Panc1 (cell line): ENCODE results near the gene CACNA2D3. TPM values are rescaled to one million over a fixed set of nuclear protein-coding genes. Genes with fewer than 3 reads are reported as not detected.

Experiments used
- ATAC-seq: fragments of 200-7000 bp; cut with Tn5 transposase; 2 replicates; pipeline ENCODE4 v1.9.1; 2020; ENCODE audit warnings: mild to moderate bottlenecking, moderate library complexity
- BruUV-seq: library from RNA; stranded (reverse); fragments of 400-500 nt; replicated peaks from 2 replicates; lab custom pipeline; 2021; lab: Mats Ljungman, UMichigan
- CTCF ChIA-PET: fragments of 300-600 bp; sonication (Branson Sonifier 250); formaldehyde crosslinking; loops from one replicate; lab custom pipeline; 2022; ENCODE audit warnings: antibody characterized with exemption; lab: Charles Lee
- POLR2A ChIA-PET: fragments of 300-600 bp; sonication (Branson Sonifier 250); formaldehyde crosslinking; loops from one replicate; lab custom pipeline; 2022; ENCODE audit warnings: antibody characterized with exemption; lab: Charles Lee
- DNase-seq: peaks from one replicate; pipeline ENCODE4 v3.0.0-alpha.2; 2010; ENCODE audit warnings: low read depth, low spot score
- H3K27ac ChIP-seq: 2 replicates; pipeline ENCODE4 v1.5.1; 2011; ENCODE audit warnings: mild to moderate bottlenecking, low read length, inconsistent platforms
- H3K27me3 ChIP-seq: fragments of 200-500 bp; sonication (Bioruptor generic); 2 replicates; pipeline ENCODE4 v1.6.0; 2014; ENCODE audit warnings: low read length, inconsistent platforms; ENCODE audit not compliant: control insufficient read depth, insufficient read depth
- H3K36me3 ChIP-seq: fragments of 200-500 bp; sonication (Bioruptor generic); 2 replicates; pipeline ENCODE4 v1.5.1; 2014; ENCODE audit warnings: inconsistent platforms, mild to moderate bottlenecking, low read length, moderate library complexity; ENCODE audit not compliant: control insufficient read depth, insufficient read depth
- H3K4me1 ChIP-seq: 2 replicates; pipeline ENCODE4 v1.5.1; 2011; ENCODE audit warnings: inconsistent platforms, mild to moderate bottlenecking, low read length, moderate library complexity; ENCODE audit not compliant: control insufficient read depth, insufficient read depth
- H3K4me3 ChIP-seq, 2 experiments: 2 replicates each; pipeline ENCODE4 v1.5.1; 2011 to 2012; ENCODE audit warnings: low read depth in 2 of 2, low read length in 2 of 2, mild to moderate bottlenecking in 2 of 2, inconsistent platforms in 1 of 2, moderate library complexity in 1 of 2
- H3K9me3 ChIP-seq: fragments of 200-500 bp; sonication (Bioruptor generic); 2 replicates; pipeline ENCODE4 v1.5.1; 2014; ENCODE audit warnings: low read depth, mild to moderate bottlenecking, inconsistent platforms, low read length, moderate library complexity; ENCODE audit not compliant: control insufficient read depth, insufficient read depth
- CTCF ChIP-seq: fragments of 450-650 bp; IDR thresholded peaks from 2 replicates; pipeline ENCODE4 v1.5.1; 2017; ENCODE audit warnings: mild to moderate bottlenecking
- POLR2AphosphoS5 ChIP-seq: IDR thresholded peaks from 2 replicates; pipeline ENCODE4 v1.6.1; 2012; ENCODE audit warnings: mild to moderate bottlenecking, low read depth, low read length, moderate library complexity
- REST ChIP-seq, 2 experiments: IDR thresholded peaks; 2 replicates each; pipeline ENCODE4 v1.6.1; 2011 to 2012; ENCODE audit warnings: low read depth in 2 of 2, control low read depth in 1 of 2, low read length in 1 of 2, mild to moderate bottlenecking in 1 of 2, moderate library complexity in 1 of 2; ENCODE audit not compliant: insufficient read depth in 1 of 2
- SIN3A ChIP-seq: IDR thresholded peaks from 2 replicates; pipeline ENCODE4 v1.6.1; 2012; ENCODE audit warnings: low read depth, mild to moderate bottlenecking, low read length, moderate library complexity, borderline replicate concordance; ENCODE audit not compliant: insufficient read depth
- TCF7L2 ChIP-seq: IDR thresholded peaks from 2 replicates; pipeline ENCODE4 v1.6.1; 2011; ENCODE audit warnings: mild to moderate bottlenecking, low read depth, low read length, inconsistent platforms
- in situ Hi-C: cut with HindIII; loops from 2 replicates; pipeline ENCODE4 v1.10.0; 2016; ENCODE audit warnings: low sequenced_read_pairs, low pct_unique_long_range_greater_than_20kb
- intact Hi-C: fragments of 100-400 bp; cut with micrococcal nuclease; formaldehyde crosslinking; loops from one replicate; pipeline ENCODE4 v1.10.0; 2022; ENCODE audit not compliant: unreplicated experiment
- total RNA-seq: library from RNA; stranded (reverse); gene quantifications from one replicate; pipeline ENCODE4 v1.2.1, GENCODE V29; 2021; ENCODE audit not compliant: unreplicated experiment

CACNA2D3 gene
- total RNA-seq, 1 experiment from 2014 or later: 0.41 TPM

- DNase-seq (no peak), ATAC-seq (no peak)
- H3K9me3 ChIP-seq: no peaks in the 10 kb centered on the region
- in situ Hi-C loops (no loop called here), intact Hi-C loops (no loop called here)
- no peak overlapping the region for H3K27ac ChIP-seq
- CTCF ChIA-PET: no interaction called here
- no peak overlapping the region for H3K4me3 ChIP-seq
- POLR2A ChIA-PET: no interaction called here
- no peaks in the 10 kb centered on the region for H3K4me1 ChIP-seq
- BruUV-seq: no TSS peak
- no peaks in the 10 kb centered on the region for H3K36me3 ChIP-seq
- TF ChIP-seq TCF7L2 (no peak), SIN3A (no peak), POLR2AphosphoS5 (no peak), REST (IDR thresholded peaks at IDR 0.05; ENCODE audit: insufficient read depth in 1 of 2, low read depth in 2 of 2, low read length in 1 of 2) (no peak), CTCF (no peak)
- no peaks in the 10 kb centered on the region for H3K27me3 ChIP-seq
Observed at GRCh38 chr3:54342676-54343075, 220.3 kb downstream of the CACNA2D3 start.

GRCh38 chr3:54343495-54343894 is 221.1 kb downstream of the CACNA2D3 start:
- ATAC-seq (no peak), DNase-seq (no peak)
- Histone ChIP-seq H3K9me3 (no peaks in the 10 kb centered on the region), H3K36me3 (no peaks in the 10 kb centered on the region), H3K4me3 (no peak overlapping the region), H3K4me1 (no peaks in the 10 kb centered on the region), H3K27ac (no peak overlapping the region), H3K27me3 (no peaks in the 10 kb centered on the region)
- in situ Hi-C loops (no loop called here), intact Hi-C loops (no loop called here)
- ChIA-PET POLR2A (no interaction called here), CTCF (no interaction called here)
- no peak for TF ChIP-seq REST (IDR thresholded peaks at IDR 0.05; ENCODE audit: insufficient read depth in 1 of 2, low read depth in 2 of 2, low read length in 1 of 2)
- TF ChIP-seq TCF7L2: no peak
- no peak for TF ChIP-seq POLR2AphosphoS5
- no peak for TF ChIP-seq SIN3A
- TF ChIP-seq CTCF: no peak
- no TSS peak for BruUV-seq
